H1 (cell line): ENCODE data around the gene POU6F2. TPM values are rescaled to one million over a fixed set of nuclear protein-coding genes. Genes with fewer than 3 reads are reported as not detected.

ENCODE experiments used
- CTCF ChIA-PET: fragments of 300-600 bp; sonication (Branson Sonifier 250); formaldehyde crosslinking; loops from one replicate; lab custom pipeline; 2021; ENCODE audit not compliant: partially characterized antibody; lab: Charles Lee
- POLR2A ChIA-PET: fragments of 300-600 bp; sonication (Branson Sonifier 250); formaldehyde crosslinking; loops from one replicate; lab custom pipeline; 2021; ENCODE audit warnings: inconsistent platforms; ENCODE audit not compliant: partially characterized antibody; lab: Charles Lee
- DNase-seq, 2 experiments: peaks; one replicate each; pipeline versions ENCODE4 v3.0.0 to v3.0.0-alpha.2; 2010 to 2022; ENCODE audit warnings: low spot score in 2 of 2, low read depth in 1 of 2, mixed read lengths in 1 of 2
- FAIRE-seq: peaks from 2 replicates; lab custom pipeline; 2011; peaks lifted over from hg19 to GRCh38; lab: Jason Lieb, UNC
- H2AFZ ChIP-seq: 2 replicates; pipeline ENCODE4 v1.8.1; 2012; ENCODE audit warnings: low read length, inconsistent platforms
- H2AK5ac ChIP-seq: 2 replicates; pipeline ENCODE4 v1.6.1; 2013; ENCODE audit warnings: low read depth, low read length
- H2BK120ac ChIP-seq: replicated peaks from 2 replicates; pipeline ENCODE3; 2013; ENCODE audit warnings: low read depth, low read length, inconsistent platforms
- H2BK12ac ChIP-seq: 2 replicates; pipeline ENCODE4 v1.6.1; 2013; ENCODE audit warnings: low read depth, low read length
- H2BK15ac ChIP-seq: 2 replicates; pipeline ENCODE4 v1.6.1; 2013; ENCODE audit warnings: low read length
- H2BK20ac ChIP-seq: 2 replicates; pipeline ENCODE4 v1.6.1; 2013; ENCODE audit warnings: low read length
- H2BK5ac ChIP-seq: 2 replicates; pipeline ENCODE4 v1.6.1; 2013; ENCODE audit warnings: low read depth, low read length
- H3K14ac ChIP-seq: 2 replicates; pipeline ENCODE4 v1.6.1; 2013; ENCODE audit warnings: inconsistent platforms; ENCODE audit not compliant: insufficient read length
- H3K18ac ChIP-seq: 2 replicates; pipeline ENCODE4 v1.6.1; 2013; ENCODE audit warnings: low read length; ENCODE audit errors: extremely low read depth
- H3K23ac ChIP-seq: 2 replicates; pipeline ENCODE4 v1.6.1; 2013; ENCODE audit warnings: inconsistent platforms; ENCODE audit not compliant: insufficient read length
- H3K23me2 ChIP-seq: 2 replicates; pipeline ENCODE4 v1.6.1; 2013; ENCODE audit warnings: low read depth, low read length
- H3K27ac ChIP-seq: 2 replicates; pipeline ENCODE4 v1.6.1; 2011; ENCODE audit warnings: low read depth, low read length, inconsistent platforms
- H3K27me3 ChIP-seq, 4 experiments: replicated peaks in 1 of 4; 1 replicate in 1 of 4; 2 replicates in 3 of 4; pipeline versions ENCODE4 v1.6.1 to v1.8.1; 2011 to 2013; ENCODE audit warnings: low read length in 3 of 4, mild to moderate bottlenecking in 3 of 4, inconsistent platforms in 2 of 4, mixed read lengths in 2 of 4, moderate library complexity in 1 of 4; ENCODE audit not compliant: control insufficient read depth in 3 of 4, insufficient read depth in 3 of 4; ENCODE audit errors: extremely low read depth in 1 of 4
- H3K36me3 ChIP-seq, 4 experiments: 2 replicates each; pipeline versions ENCODE4 v1.6.1 to v1.8.1; 2011 to 2013; ENCODE audit warnings: mild to moderate bottlenecking in 4 of 4, low read length in 3 of 4, moderate library complexity in 2 of 4, control low read depth in 1 of 4, inconsistent platforms in 1 of 4; ENCODE audit not compliant: insufficient read depth in 4 of 4, control insufficient read depth in 2 of 4
- H3K4ac ChIP-seq: replicated peaks from 2 replicates; pipeline ENCODE3; 2013; ENCODE audit warnings: low read length, low read depth, mixed read lengths, inconsistent platforms; ENCODE audit not compliant: insufficient read length
- H3K4me1 ChIP-seq, 4 experiments: replicated peaks in 1 of 4; 1 replicate in 1 of 4; 2 replicates in 3 of 4; pipeline versions ENCODE4 v1.6.1 to v1.8.1; 2011 to 2013; ENCODE audit warnings: low read length in 3 of 4, inconsistent platforms in 2 of 4, mixed read lengths in 1 of 4; ENCODE audit not compliant: insufficient read depth in 4 of 4, control insufficient read depth in 3 of 4
- H3K4me2 ChIP-seq, 2 experiments: 2 replicates each; pipeline versions ENCODE4 v1.6.1 to v1.8.1; 2011 to 2013; ENCODE audit warnings: low read depth in 2 of 2, low read length in 2 of 2, control low read depth in 1 of 2, inconsistent platforms in 1 of 2, mild to moderate bottlenecking in 1 of 2; ENCODE audit not compliant: insufficient read depth in 1 of 2
- H3K4me3 ChIP-seq, 4 experiments: fragments of 200-600, 300-600 bp in 1 of 4; sonication (generic), shearing (Covaris generic), sonication (Bioruptor Twin) in 1 of 4; 2 replicates each; pipeline versions ENCODE4 v1.5.1 to v1.8.1; 2011 to 2016; ENCODE audit warnings: low read length in 4 of 4, low read depth in 3 of 4, control low read depth in 2 of 4, inconsistent platforms in 2 of 4, mild to moderate bottlenecking in 2 of 4, mixed read lengths in 1 of 4, moderate library complexity in 1 of 4; ENCODE audit not compliant: insufficient read depth in 2 of 4; ENCODE audit errors: extremely low read depth in 1 of 4
- H3K56ac ChIP-seq: replicated peaks from 2 replicates; pipeline ENCODE3; 2013; ENCODE audit warnings: low read depth, mild to moderate bottlenecking, mixed read lengths, low read length, inconsistent platforms; ENCODE audit not compliant: insufficient read length
- H3K79me1 ChIP-seq: 2 replicates; pipeline ENCODE4 v1.6.1; 2013; ENCODE audit warnings: low read depth, low read length, control low read depth
- H3K79me2 ChIP-seq, 2 experiments: 2 replicates each; pipeline versions ENCODE4 v1.6.1 to v1.8.1; 2012 to 2013; ENCODE audit warnings: low read length in 2 of 2, mild to moderate bottlenecking in 2 of 2, inconsistent platforms in 1 of 2; ENCODE audit not compliant: insufficient read depth in 2 of 2, control insufficient read depth in 1 of 2
- H3K9ac ChIP-seq, 4 experiments: replicated peaks in 1 of 4; 1 replicate in 1 of 4; 2 replicates in 3 of 4; pipeline versions ENCODE4 v1.6.1 to v1.8.1; 2011 to 2013; ENCODE audit warnings: low read depth in 3 of 4, low read length in 3 of 4, control low read depth in 2 of 4, mild to moderate bottlenecking in 2 of 4, moderate library complexity in 2 of 4, inconsistent platforms in 1 of 4; ENCODE audit errors: extremely low read depth in 1 of 4
- H3K9me3 ChIP-seq, 2 experiments: 2 replicates each; pipeline versions ENCODE4 v1.6.1 to v1.8.1; 2012 to 2013; ENCODE audit warnings: mild to moderate bottlenecking in 2 of 2, moderate library complexity in 2 of 2, control low read depth in 1 of 2, inconsistent platforms in 1 of 2, low read depth in 1 of 2, low read length in 1 of 2, mixed read lengths in 1 of 2; ENCODE audit not compliant: insufficient read depth in 2 of 2
- H4K20me1 ChIP-seq, 2 experiments: replicated peaks in 1 of 2; 2 replicates each; pipeline versions ENCODE3 to v1.8.1; 2011 to 2013; ENCODE audit warnings: inconsistent platforms in 2 of 2, low read length in 2 of 2, mild to moderate bottlenecking in 1 of 2; ENCODE audit not compliant: insufficient read depth in 2 of 2, control insufficient read depth in 1 of 2
- H4K5ac ChIP-seq: 2 replicates; pipeline ENCODE4 v1.6.1; 2013; ENCODE audit warnings: low read length, low read depth, mixed read lengths, inconsistent platforms; ENCODE audit not compliant: insufficient read length
- H4K8ac ChIP-seq: 2 replicates; pipeline ENCODE4 v1.8.0; 2013; ENCODE audit warnings: mild to moderate bottlenecking, moderate library complexity, low read length, inconsistent platforms; ENCODE audit not compliant: insufficient read depth; ENCODE audit errors: extremely low read depth
- H4K91ac ChIP-seq: replicated peaks from 2 replicates; pipeline ENCODE3; 2013; ENCODE audit warnings: low read length, mixed read lengths, inconsistent platforms; ENCODE audit not compliant: insufficient read length
- CHD2 ChIP-seq: IDR thresholded peaks from 2 replicates; pipeline ENCODE4 v1.6.1; 2012; ENCODE audit warnings: low read length, improper control_type of control experiment
- POLR2AphosphoS5 ChIP-seq: IDR thresholded peaks from 2 replicates; pipeline ENCODE4 v1.6.1; 2011; ENCODE audit warnings: low read depth, low read length
- polyA plus RNA-seq, 7 experiments: library from polyadenylated mRNA; depleted of rRNA in 3 of 7; stranded (reverse) in 5 of 7; unstranded in 2 of 7; fragments of >200 nt in 5 of 7; fragments of 200-250 nt in 2 of 7; gene quantifications; 1 replicate in 5 of 7; 2 replicates in 1 of 7; 4 replicates in 1 of 7; pipeline versions ENCODE4 v1.2.1 to v1.2.3, GENCODE V29; 2011 to 2013; ENCODE audit warnings: missing spikeins in 2 of 7, mixed read lengths in 2 of 7
- total RNA-seq: library from RNA; stranded (reverse); fragmentation: NEBNext Ultra II Directional; extraction: Animal tissue kit (Norgen Biotek cat#: 25700); gene quantifications from 2 replicates; pipeline ENCODE4 v1.2.1, GENCODE V29; 2021

Gene POU6F2
- total and polyA plus RNA-seq, 2 of the 8 experiments (the other 6 are each of a cell fraction or from before 2014, with no cell fraction given), result 1.1 to 2.0 TPM

- ChIA-PET POLR2A (no interaction called here), CTCF (interaction anchor here (1.0 kb wide), 1 partner anchor 486 kb away, joined by 4 read pairs; no protein-coding TSS in a partner anchor)
- Histone ChIP-seq H3K4me1 (no peaks in the 10 kb centered on the region), H3K9me3 (no peaks in the 10 kb centered on the region), H2BK5ac (no peak overlapping the region), H3K23me2 (no peaks in the 10 kb centered on the region), H2BK20ac (no peak overlapping the region), H3K18ac (no peak overlapping the region), H3K27ac (no peak overlapping the region), H2BK120ac (no peak overlapping the region), H3K79me1 (no peaks in the 10 kb centered on the region), H4K8ac (no peak overlapping the region), H3K9ac (no peak overlapping the region), H3K36me3 (no peaks in the 10 kb centered on the region), H2BK12ac (no peak overlapping the region), H2AFZ (no peak overlapping the region), H4K5ac (no peak overlapping the region), H3K4me2 (no peak overlapping the region), H2BK15ac (no peak overlapping the region), H3K23ac (no peak overlapping the region), H3K56ac (no peak overlapping the region), H3K27me3 (no peaks in the 10 kb centered on the region), H3K4me3 (no peak overlapping the region), H4K20me1 (no peaks in the 10 kb centered on the region), H3K79me2 (no peaks in the 10 kb centered on the region), H3K4ac (no peak overlapping the region), H3K14ac (no peak overlapping the region), H2AK5ac (no peak overlapping the region), H4K91ac (no peak overlapping the region)
- no peak for FAIRE-seq
- DNase-seq, result no peak
- TF ChIP-seq CHD2, result no peak
- no peak for TF ChIP-seq POLR2AphosphoS5
Measured at GRCh38 chr7:39145935-39146334, 168.2 kb downstream of the POU6F2 start.
